CD4-positive, alpha-beta T cell treated with Interleukin-15 for 4 hours (primary cell): ENCODE measurements around the gene ABCC3.

Source experiments
- DNase-seq: peaks from one replicate; pipeline ENCODE4 v3.0.0-alpha.2; 2020; ENCODE audit warnings: low spot score

ABCC3 gene, protein sequence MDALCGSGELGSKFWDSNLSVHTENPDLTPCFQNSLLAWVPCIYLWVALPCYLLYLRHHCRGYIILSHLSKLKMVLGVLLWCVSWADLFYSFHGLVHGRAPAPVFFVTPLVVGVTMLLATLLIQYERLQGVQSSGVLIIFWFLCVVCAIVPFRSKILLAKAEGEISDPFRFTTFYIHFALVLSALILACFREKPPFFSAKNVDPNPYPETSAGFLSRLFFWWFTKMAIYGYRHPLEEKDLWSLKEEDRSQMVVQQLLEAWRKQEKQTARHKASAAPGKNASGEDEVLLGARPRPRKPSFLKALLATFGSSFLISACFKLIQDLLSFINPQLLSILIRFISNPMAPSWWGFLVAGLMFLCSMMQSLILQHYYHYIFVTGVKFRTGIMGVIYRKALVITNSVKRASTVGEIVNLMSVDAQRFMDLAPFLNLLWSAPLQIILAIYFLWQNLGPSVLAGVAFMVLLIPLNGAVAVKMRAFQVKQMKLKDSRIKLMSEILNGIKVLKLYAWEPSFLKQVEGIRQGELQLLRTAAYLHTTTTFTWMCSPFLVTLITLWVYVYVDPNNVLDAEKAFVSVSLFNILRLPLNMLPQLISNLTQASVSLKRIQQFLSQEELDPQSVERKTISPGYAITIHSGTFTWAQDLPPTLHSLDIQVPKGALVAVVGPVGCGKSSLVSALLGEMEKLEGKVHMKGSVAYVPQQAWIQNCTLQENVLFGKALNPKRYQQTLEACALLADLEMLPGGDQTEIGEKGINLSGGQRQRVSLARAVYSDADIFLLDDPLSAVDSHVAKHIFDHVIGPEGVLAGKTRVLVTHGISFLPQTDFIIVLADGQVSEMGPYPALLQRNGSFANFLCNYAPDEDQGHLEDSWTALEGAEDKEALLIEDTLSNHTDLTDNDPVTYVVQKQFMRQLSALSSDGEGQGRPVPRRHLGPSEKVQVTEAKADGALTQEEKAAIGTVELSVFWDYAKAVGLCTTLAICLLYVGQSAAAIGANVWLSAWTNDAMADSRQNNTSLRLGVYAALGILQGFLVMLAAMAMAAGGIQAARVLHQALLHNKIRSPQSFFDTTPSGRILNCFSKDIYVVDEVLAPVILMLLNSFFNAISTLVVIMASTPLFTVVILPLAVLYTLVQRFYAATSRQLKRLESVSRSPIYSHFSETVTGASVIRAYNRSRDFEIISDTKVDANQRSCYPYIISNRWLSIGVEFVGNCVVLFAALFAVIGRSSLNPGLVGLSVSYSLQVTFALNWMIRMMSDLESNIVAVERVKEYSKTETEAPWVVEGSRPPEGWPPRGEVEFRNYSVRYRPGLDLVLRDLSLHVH (N-terminal part only)

DNA sequence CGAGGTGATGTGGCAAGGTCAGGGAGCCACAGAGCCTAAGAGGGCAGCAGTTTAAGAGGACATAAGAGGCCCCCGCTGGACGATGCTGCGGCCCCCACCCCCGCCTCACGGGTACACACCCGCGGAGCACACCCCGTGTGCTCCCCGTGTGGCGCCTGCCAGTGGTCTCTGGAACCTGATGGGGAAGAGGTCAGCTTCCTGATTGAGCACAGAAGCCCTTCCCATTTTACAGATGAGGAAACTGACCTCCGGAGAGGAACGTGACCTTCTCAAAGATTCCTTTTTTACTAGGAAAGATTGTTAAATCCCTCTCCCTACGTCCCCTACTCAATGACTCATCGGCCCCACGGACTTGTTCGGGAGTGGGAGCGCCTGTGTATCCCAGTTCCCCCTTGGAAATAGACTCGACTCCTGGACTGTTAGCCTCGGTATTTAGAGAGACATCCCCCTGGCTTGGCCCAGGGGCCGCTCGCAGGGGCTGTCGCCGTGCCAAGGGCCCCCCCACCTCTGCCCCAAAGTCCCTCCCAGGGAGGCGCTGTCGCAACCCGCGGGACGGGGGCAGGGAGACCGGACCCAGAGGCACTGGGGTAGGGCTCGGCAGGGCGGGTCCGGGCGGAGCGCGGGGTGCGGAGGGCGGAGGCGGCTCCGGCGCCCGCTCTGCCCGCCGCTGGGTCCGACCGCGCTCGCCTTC is at the start of gene ABCC3:
TSS of gene ABCC3 (plus strand) at position 658 of the 691 bp plus-strand sequence. CDS start 56 bp downstream, outside the sequence.
- DNase-seq = no peak

GRCh38 chr17:50585346-50585745 is 49.3 kb upstream of the ABCC3 start:
- DNase-seq = no peak

GRCh38 chr17:50585891-50586290 is 48.8 kb upstream of the ABCC3 start:
- DNase-seq = no peak

DNA sequence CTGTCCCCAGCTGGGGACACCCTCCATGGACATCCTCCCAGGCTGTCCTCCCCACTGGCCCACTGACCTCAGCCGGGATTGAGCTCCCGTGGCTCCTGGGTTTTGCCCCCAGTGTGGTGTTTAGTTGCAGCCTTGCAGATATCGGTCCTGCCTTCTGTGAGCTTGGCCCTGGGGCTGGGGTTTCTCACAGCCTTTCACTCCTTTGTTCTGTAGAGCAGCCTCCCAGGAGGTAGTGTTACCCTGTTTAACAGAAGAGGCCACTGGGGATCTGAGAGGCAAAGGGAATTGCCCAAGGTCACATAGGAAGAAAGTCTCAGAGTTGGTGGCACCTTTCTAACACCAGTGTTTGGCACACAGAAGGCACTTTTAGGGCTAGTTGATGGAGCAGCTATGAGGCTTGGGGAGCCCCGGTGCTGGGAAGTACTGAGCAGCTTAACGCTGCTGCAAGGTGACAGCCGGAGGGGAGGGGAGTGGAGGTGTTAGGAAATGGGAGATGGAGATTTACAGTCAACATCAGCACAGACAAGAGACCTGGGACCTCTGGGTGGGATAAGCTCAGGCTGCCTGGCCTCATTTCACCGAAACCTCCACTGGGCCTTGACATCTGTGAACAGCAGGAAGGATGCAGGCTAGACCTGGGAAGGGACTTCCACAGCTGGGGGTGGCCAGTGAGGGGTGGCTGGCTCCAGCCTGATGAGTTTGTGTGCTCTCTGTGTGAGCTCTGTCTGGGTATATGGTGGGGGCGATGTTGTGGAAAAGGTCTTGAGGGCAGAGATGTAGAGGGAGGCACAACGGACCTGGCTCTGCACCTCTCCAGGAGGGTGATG is 48.0 kb upstream of the ABCC3 start:
- no peak for DNase-seq

- no peak for DNase-seq
Measured at GRCh38 chr17:50587571-50587970, 47.1 kb upstream of the ABCC3 start.

DNA sequence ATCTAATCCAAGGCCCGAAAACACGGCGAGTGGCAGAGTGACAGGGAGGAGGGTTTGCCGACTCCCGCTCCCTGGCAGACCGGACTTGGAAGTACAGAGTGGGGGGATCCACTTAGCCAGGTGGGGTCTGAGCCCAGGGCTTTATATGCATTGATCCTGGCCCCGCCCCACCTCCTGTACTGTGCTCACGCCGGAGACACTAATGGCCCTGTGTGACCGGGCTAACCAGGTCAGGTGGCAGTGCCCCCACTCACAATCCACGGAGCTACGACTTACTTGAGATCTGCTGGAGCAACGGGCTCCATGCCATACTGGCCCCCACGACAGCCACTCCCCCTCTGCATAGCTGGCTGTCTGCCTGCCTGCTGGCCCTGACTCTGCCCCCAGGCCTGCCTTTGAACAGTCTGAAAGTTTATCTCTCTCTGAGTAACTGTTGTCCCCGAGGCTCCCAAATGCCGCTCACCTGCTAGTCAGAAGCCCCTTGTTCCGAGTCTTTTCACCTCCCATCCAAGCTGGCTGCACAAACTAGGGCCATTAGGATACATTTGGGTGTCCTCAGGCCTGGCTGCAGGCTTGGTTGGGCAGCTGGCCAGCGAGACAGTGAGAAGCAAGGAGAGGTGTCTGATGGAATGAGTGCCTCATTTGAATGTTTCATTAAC is 46.2 kb upstream of the ABCC3 start:
- DNase-seq = no peak

GRCh38 chr17:50589095-50589705 is 45.5 kb upstream of the ABCC3 start:
- no peak for DNase-seq

DNA sequence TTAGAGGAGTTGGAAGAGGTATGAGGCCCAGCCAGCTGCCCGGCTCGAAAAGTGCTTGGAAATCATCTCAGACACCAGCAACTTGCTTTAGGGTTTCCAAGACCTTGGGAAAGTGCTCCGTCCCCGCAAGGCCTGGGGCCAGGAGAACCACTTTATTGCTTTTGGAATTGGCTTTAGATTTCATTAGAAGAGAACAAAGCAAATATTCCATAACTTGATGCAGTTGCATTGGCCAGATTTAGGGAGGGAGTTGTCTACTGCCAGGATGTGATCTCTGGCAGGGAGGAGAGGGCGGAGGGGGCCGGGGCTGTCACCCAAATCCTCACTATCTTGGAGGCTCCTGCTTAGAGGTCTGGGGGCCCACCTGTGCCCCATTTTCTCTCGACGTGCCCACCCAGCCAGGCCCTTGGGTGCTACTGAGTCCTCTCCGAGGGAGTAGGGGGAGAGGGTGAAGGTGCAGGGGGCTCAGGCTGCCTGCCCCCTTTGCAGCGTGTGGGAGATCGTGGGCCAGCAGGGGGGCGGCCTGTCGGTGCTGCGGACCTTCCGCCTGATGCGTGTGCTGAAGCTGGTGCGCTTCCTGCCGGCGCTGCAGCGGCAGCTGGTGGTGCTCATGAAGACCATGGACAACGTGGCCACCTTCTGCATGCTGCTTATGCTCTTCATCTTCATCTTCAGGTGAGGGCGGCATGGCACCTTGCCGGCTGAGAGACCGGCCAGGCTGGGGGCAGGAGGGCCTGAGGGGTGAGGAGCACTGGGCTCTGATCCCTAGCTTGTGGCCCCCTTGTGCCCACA is 43.5 kb upstream of the ABCC3 start:
- DNase-seq = no peak

DNA sequence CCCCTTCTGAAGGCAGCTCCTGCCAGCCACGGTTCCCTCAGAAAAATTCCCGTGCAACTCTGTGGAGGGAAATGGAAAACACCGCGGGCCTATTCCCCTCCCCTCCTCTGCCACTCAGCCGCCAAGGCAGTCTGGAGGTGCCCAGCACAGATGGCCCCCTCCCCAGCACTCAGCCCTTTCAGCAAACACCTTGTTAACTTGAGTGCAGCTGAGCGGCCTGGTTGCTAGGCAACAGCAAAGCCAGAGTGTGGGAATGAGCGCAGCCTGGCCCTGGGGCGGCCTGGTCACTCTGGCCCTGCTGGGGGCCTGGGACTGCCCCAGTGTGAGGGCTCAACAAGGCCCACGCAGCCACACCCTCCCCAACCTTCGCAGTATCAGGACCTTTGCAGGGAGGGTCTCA is 41.4 kb upstream of the ABCC3 start:
- no peak for DNase-seq

- DNase-seq = no peak
Measured at GRCh38 chr17:50594128-50594823, 40.4 kb upstream of the ABCC3 start.

DNA sequence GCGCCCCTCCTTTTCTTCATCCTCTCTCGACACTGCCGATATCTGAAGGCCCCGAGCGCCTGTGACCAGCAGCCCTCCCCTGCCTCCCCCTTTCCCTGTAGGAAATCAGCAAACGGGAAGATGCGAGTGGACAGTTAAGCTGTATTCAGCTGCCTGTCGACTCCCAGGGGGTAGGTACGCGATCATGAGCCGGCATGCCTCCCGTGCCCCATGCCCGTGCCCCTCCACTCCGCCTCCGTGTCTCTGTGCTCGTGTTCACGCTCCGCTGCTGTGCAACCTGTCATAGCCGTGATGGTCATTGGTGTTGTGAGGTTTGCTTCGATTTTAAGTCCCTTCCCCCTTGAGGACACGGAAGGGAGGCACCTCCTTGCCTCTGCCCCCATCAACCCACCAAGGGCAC is 39.8 kb upstream of the ABCC3 start:
- DNase-seq = no peak

DNA sequence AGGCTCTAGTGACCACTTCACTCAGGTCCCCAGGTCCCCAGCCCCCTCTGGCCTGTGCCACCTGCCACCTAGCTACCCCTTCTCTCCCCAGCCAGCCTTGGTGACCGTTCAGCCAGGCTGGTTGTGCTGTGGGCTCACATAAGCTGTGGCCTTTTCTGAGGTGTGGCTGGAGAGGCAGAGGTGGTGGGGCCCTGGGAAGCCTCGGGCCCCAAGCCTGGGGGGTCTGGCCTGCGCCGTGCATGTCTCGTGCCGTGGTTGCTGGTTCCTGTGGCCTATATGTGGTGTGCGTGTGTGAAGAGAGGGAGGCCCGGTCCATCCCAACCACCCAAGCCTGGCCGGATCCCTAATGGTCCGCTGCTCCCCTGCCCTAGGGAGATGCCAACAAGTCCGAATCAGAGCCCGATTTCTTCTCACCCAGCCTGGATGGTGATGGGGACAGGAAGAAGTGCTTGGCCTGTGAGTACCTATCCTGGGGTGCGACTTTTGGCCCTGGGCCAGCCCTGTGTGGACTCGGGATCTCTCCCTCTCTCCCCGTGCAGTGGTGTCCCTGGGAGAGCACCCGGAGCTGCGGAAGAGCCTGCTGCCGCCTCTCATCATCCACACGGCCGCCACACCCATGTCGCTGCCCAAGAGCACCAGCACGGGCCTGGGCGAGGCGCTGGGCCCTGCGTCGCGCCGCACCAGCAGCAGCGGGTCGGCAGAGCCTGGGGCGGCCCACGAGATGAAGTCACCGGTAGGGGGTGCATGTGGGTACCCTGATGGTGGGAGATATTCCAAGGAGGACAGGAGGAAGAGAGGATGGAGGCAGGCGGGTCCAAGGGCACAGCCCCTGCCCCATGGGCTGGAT is 38.3 kb upstream of the ABCC3 start:
- DNase-seq = no peak

DNA sequence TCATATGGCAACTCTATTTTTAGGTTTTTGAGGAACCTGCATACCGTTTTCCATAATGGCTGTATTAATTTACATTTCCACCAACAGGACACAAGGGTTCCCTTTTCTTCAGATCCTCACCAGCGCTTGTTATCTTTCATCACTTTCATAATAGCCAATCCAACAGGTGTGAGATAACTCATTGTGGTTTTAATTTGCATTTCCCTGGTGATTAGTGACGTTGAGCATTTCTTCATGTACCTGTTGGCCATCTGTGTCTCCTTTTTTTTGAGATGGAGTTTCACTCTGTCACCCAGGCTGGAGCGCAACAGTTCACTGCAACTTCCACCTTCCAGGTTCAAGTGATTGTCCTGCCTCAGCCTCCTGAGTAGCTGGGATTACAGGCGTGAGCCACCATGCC is 36.2 kb upstream of the ABCC3 start:
- DNase-seq = no peak

DNA sequence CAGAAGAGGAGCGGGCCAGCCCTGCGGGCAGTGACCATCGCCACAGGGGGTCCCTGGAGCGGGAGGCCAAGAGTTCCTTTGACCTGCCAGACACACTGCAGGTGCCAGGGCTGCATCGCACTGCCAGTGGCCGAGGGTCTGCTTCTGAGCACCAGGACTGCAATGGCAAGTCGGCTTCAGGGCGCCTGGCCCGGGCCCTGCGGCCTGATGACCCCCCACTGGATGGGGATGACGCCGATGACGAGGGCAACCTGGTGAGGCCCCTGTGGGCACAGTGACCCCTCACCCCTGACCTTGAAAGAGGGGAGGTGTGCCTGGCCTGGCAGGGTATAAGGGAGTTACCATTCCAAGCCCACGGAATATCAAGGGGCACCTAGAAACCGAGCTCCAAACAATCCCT is 35.1 kb upstream of the ABCC3 start:
- no peak for DNase-seq

DNA sequence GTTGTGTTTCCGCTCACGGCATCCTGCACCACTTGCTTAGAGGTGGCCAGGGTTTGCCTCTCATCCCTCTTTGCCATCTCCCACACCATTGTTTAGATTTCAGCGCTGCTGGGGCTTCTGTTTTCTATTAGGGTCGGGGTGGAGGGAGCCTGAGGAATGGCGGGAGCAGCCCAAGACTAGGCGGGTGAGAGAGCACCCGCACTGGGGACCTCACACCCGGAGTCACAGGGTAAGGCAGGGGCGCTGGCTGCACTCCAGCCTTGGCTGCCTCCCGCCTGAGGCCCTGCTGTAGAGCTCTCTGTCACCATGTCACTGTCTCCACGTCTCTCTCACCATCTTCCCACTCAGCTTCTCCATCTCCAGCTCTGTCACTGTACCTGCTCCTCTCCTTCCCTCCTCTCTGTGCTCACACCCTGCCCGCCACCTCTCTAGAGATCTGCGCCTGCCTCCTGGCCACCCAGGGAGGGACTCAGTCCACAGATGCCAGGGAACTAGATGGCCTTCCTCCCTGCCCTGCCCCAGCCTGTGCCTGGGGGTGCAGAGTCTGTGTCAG is 32.8 kb upstream of the ABCC3 start:
- DNase-seq = no peak

DNA sequence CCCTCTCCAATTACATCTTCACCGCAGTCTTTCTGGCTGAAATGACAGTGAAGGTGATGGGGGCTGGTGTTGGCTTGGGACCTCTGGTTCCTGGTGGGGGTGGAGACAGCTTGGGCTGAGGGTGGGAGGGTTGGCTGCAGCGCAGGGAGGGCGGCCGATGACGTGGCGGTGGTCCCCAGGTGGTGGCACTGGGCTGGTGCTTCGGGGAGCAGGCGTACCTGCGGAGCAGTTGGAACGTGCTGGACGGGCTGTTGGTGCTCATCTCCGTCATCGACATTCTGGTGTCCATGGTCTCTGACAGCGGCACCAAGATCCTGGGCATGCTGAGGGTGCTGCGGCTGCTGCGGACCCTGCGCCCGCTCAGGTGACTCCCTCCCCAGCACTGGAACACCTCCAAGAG is 31.8 kb upstream of the ABCC3 start:
- no peak for DNase-seq

GRCh38 chr17:50603340-50603739 is 31.3 kb upstream of the ABCC3 start:
- DNase-seq = no peak
